ENCODE data around the gene CNIH2. TPM values are rescaled to one million over a fixed set of nuclear protein-coding genes. Genes with fewer than 3 reads are reported as not detected.
"Not testable (repeated sequence)": the region's sequence is repeated elsewhere in the genome, so short reads cannot be mapped to it uniquely, and the experiment has no call there.

CNIH2 gene
- total RNA-seq, 4 donors from 2014 or later, result not detected

GRCh38 chr11:66248903-66249302 lies 29.1 kb upstream of the CNIH2 start:
- TF ChIP-seq CTCF (IDR thresholded peaks at IDR 0.05 in 4 of 5, conservative IDR thresholded peaks at IDR 0.05 in 1 of 5) (no peak), POLR2A (IDR thresholded peaks at IDR 0.05) (no peak)
- Histone ChIP-seq H3K4me1 (no peaks in the 10 kb centered on the region), H3K4me3 (no peak overlapping the region), H3K27me3 (no peaks in the 10 kb centered on the region), H3K36me3 (no peaks in the 10 kb centered on the region), H3K27ac (no peak overlapping the region), H3K9me3 (no peaks in the 10 kb centered on the region)
- DNase-seq (no peak), ATAC-seq (no peak)
- in situ Hi-C loops (cut with MboI; ENCODE audit: low sequenced_read_pairs in 4 of 4), result no loop called here
- intact Hi-C loops (cut with DNase I; ENCODE audit: low total_unique reads), result no loop called here

GRCh38 chr11:66251809-66252208 lies 26.2 kb upstream of the CNIH2 start:
- DNase-seq, result no peak
- Histone ChIP-seq H3K27ac (no peak overlapping the region), H3K36me3 (no peaks in the 10 kb centered on the region), H3K27me3 (no peaks in the 10 kb centered on the region), H3K4me3 (no peak overlapping the region), H3K4me1 (peaks cover 0 to 3% of the 10 kb centered on the region in 2 donors), H3K9me3 (no peaks in the 10 kb centered on the region)
- in situ Hi-C loops (cut with MboI; ENCODE audit: low sequenced_read_pairs in 4 of 4), result no loop called here
- no peak for ATAC-seq
- intact Hi-C loops (cut with DNase I; ENCODE audit: low total_unique reads), result no loop called here
- no peak for TF ChIP-seq POLR2A (IDR thresholded peaks at IDR 0.05)

GRCh38 chr11:66253081-66253480 lies 24.9 kb upstream of the CNIH2 start:
- intact Hi-C loops (cut with DNase I; ENCODE audit: low total_unique reads); in situ Hi-C loops (cut with MboI; ENCODE audit: low sequenced_read_pairs in 4 of 4); ATAC-seq; DNase-seq; H3K9me3 ChIP-seq; H3K27me3 ChIP-seq; H3K36me3 ChIP-seq; H3K4me3 ChIP-seq; H3K4me1 ChIP-seq; H3K27ac ChIP-seq: not testable (repeated sequence)

- ATAC-seq, result no peak
- H3K27me3 ChIP-seq, result no peaks in the 10 kb centered on the region
- TF ChIP-seq POLR2A (IDR thresholded peaks at IDR 0.05), result no peak
- peak in 2 of 5 experiments; percentile 32 to 36 for TF ChIP-seq CTCF (IDR thresholded peaks at IDR 0.05 in 4 of 5, conservative IDR thresholded peaks at IDR 0.05 in 1 of 5)
- peaks cover 0 to 36% of the 10 kb centered on the region in 2 donors for H3K36me3 ChIP-seq
- peak overlapping the region; percentile 74 to 78 (median 76) for H3K27ac ChIP-seq
- H3K4me3 ChIP-seq, result peak overlapping the region; percentile 90 to 98 (median 92)
- in situ Hi-C loops (cut with MboI; ENCODE audit: low sequenced_read_pairs in 4 of 4), result no loop called here
- peaks cover 4 to 14% of the 10 kb centered on the region in 2 donors for H3K4me1 ChIP-seq
- intact Hi-C loops (cut with DNase I; ENCODE audit: low total_unique reads), result loop anchor here (1.0 kb wide), 1 partner anchor 36 kb away; no protein-coding TSS in a partner anchor
- no peaks in the 10 kb centered on the region for H3K9me3 ChIP-seq
- no peak for DNase-seq
These were observed 19.5 kb upstream of the CNIH2 start for GRCh38 chr11:66258473-66258893.

- ATAC-seq (no peak), DNase-seq (no peak)
- H3K9me3 ChIP-seq, result no peaks in the 10 kb centered on the region
- H3K4me3 ChIP-seq, result no peak overlapping the region
- H3K4me1 ChIP-seq, result peaks cover 4 to 14% of the 10 kb centered on the region in 2 donors
- no peak for TF ChIP-seq POLR2A (IDR thresholded peaks at IDR 0.05)
- no peak for TF ChIP-seq CTCF (IDR thresholded peaks at IDR 0.05 in 4 of 5, conservative IDR thresholded peaks at IDR 0.05 in 1 of 5)
- in situ Hi-C loops (cut with MboI; ENCODE audit: low sequenced_read_pairs in 4 of 4), result no loop called here
- intact Hi-C loops (cut with DNase I; ENCODE audit: low total_unique reads), result no loop called here
- no peaks in the 10 kb centered on the region for H3K27me3 ChIP-seq
- H3K27ac ChIP-seq, result no peak overlapping the region
- peaks cover 0 to 38% of the 10 kb centered on the region in 2 donors for H3K36me3 ChIP-seq
These were observed 18.8 kb upstream of the CNIH2 start for GRCh38 chr11:66259225-66259624.

GRCh38 chr11:66259956-66260355 lies 18.0 kb upstream of the CNIH2 start:
- intact Hi-C loops (cut with DNase I; ENCODE audit: low total_unique reads), result no loop called here
- in situ Hi-C loops (cut with MboI; ENCODE audit: low sequenced_read_pairs in 4 of 4), result no loop called here
- no peak overlapping the region for H3K4me3 ChIP-seq
- H3K9me3 ChIP-seq, result no peaks in the 10 kb centered on the region
- ATAC-seq (no peak), DNase-seq (no peak)
- TF ChIP-seq POLR2A (IDR thresholded peaks at IDR 0.05) (no peak), CTCF (IDR thresholded peaks at IDR 0.05 in 4 of 5, conservative IDR thresholded peaks at IDR 0.05 in 1 of 5) (no peak)
- H3K4me1 ChIP-seq, result peaks cover 4 to 14% of the 10 kb centered on the region in 2 donors
- peaks cover 0 to 38% of the 10 kb centered on the region in 2 donors for H3K36me3 ChIP-seq
- no peaks in the 10 kb centered on the region for H3K27me3 ChIP-seq
- no peak overlapping the region for H3K27ac ChIP-seq

Measured in gastrocnemius medialis (tissue), 4 donors.